GDM1 (cell line): ENCODE data around the gene LMBRD2.
"Not testable (repeated sequence)": the region's sequence is repeated elsewhere in the genome, so short reads cannot be mapped to it uniquely, and the experiment has no call there.

Experiments used
- DNase-seq: peaks from one replicate; lab custom pipeline; 2025; lab: John Stamatoyannopoulos, UW

The LMBRD2 gene

GRCh38 chr5:36161361-36161760 lies 9.7 kb upstream of the LMBRD2 start:
- no peak for DNase-seq

DNA sequence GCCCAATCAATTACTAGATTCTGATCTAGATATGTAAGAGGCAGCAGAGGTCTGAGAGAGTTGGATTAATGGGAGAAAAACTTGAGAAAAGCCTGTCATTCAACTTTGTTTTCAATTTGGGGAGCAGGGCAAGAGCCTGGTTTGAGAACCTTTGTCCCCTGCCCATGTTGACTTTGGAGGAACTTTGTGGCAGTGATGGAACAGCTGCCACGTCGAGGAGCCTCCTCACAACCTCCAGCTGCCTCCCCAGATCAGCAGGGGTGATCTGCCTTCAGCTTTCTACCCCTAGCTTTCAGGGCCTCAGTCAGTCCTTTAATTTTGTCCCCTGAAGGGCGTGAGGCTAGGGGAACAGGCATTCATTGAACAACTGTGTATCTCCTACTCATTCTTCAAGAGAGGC lies 8.9 kb upstream of the LMBRD2 start:
- no peak for DNase-seq

- DNase-seq, result no peak
Observed at GRCh38 chr5:36158144-36158543, 6.5 kb upstream of the LMBRD2 start.

DNA sequence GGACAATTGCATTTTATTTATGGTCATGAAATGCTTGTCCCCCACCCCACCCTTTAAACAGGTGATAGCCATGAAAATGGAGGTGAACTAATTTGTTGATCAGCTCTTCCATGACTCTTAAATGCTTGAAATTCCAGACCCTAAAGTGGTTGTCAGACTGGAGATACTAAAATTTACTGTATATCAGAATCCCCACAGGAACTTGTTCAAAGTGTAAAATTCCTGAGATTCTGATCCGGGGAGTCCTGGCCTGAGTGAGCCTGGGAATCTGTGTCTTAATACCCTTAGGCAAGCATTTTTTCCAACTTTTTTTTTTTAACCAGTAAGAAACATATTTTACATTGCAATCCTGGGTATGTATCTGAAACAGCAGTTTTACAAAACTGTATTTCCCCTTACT lies 4.9 kb upstream of the LMBRD2 start:
- no peak for DNase-seq

DNA sequence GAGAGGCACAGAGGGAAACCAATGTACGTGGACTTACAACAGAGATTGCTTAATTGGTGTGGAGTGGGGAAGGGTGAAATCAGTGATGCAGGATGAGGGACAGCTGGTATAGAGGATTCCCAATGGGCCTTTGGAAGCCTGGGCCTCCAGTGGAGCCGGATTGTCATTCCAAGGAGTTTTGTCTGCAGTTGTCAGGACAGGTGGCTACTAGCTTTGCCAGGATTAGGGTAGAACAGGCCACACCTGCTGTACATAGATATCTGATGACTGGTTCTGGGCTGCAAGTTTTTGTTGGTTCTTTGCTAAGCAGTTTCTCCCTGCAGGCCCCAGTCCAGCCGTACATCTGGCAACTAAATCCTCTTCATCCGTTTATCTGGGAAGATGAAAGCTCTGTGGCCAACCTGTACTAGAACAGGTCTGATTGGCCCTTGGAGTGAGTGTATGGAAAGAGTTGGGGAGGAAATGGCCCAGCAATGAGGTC lies 4.5 kb upstream of the LMBRD2 start:
- no peak for DNase-seq

DNA sequence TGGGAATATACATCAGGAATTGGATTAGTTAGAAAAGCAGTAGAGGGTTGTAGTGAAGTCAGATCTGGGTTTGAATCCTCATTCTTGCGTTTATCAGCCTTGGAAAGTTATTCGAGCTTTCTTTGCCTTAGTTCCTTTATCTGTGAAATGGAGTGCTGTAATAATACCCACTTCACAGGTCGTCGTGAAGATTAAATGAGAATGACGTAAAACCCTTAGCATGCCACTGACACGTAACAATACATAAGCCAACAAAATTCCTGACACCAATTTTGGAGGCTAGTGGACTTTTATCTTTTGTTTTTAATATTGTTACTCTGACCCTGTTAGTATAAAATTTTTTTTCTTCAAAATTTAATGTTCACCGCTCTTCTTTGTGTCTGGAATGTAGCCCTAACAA lies 3.6 kb upstream of the LMBRD2 start:
- DNase-seq, result no peak

- no peak for DNase-seq
Observed at GRCh38 chr5:36153726-36154125, 2.0 kb upstream of the LMBRD2 start.

DNA sequence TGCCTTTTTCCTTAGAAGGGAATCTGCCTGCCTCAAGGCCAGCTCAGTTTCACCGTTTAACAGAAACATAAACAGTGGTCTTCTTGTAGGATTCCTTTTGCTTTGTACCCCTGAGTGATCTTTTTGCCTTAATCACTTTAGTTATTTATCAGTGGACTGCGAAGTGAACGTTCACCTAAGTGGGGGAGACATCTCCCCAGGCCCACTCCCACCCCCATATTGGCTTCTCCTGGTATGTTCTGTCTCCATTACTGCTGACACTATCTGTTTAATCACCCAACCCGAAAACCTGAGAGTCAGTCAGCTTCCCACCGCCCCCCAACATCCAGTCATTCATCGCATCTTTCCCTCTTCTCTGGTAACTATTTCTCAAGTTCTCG lies 1.6 kb upstream of the LMBRD2 start:
- no peak for DNase-seq

- DNase-seq, result no peak
Observed at GRCh38 chr5:36152324-36153297, 924 bp upstream of the LMBRD2 start.

GRCh38 chr5:36150676-36151433 lies 832 bp downstream of the LMBRD2 start:
- peak; percentile 9 for DNase-seq

GRCh38 chr5:36147681-36148080 lies 4.0 kb downstream of the LMBRD2 start:
- no peak for DNase-seq

DNA sequence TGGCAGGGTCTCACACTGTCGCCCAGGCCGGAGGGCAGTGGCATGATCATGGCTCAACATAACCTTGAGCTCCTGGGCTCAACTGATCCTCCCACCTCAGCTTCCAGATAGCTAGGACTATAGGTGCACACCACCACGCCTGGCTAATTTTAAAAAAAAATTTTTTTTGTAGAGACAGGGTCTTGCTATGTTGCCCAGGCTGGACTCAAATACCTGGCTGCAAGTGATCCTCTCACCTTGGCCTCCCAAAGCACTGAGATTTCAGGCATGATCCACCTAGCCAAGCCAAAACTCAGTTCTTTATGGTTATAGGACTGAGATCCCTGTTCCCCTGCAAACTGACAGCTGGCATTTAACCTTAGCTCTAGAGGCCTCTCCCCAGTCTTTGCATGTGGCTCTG lies 5.3 kb downstream of the LMBRD2 start:
- DNase-seq, result no peak

- no peak for DNase-seq
Observed at GRCh38 chr5:36145311-36145710, 6.4 kb downstream of the LMBRD2 start.

- DNase-seq, result no peak
Observed at GRCh38 chr5:36138900-36139683, 12.6 kb downstream of the LMBRD2 start.

DNA sequence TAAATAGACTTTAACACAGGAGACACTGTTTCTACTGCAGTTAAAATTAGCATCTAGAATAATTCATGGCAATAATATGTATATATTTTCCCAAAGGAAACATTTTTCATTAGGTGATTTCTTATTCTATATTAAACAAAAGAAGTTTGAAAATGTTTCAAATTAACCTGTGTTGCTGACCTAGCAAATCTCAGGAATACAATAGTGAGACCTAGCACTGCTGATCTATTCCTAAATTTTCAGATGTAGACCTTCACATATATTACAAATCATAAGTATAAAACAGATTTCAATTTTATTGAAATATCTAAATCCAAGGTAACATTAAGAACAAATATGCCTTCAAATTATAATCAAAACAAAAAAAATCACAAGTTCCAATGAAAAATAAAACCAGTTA lies 15.1 kb downstream of the LMBRD2 start:
- DNase-seq, result no peak

DNA sequence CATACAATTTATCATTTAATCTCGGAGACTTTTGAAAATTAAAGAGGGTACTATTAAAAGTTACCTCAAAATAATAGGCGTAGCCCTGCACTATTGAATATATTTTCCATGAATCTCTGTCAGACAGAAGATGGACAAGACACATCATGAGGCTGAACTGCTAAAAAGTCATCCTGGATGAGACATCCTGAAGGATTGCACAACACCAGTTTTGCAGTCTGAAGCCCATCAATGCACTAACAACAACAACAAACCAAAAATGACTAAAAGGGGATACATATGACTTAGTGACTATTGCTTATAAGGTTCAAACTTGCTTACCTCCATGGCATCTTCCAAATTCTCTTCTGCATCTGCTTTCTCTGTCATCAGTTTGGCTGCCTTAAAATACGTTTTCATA lies 15.7 kb downstream of the LMBRD2 start:
- no peak for DNase-seq

DNA sequence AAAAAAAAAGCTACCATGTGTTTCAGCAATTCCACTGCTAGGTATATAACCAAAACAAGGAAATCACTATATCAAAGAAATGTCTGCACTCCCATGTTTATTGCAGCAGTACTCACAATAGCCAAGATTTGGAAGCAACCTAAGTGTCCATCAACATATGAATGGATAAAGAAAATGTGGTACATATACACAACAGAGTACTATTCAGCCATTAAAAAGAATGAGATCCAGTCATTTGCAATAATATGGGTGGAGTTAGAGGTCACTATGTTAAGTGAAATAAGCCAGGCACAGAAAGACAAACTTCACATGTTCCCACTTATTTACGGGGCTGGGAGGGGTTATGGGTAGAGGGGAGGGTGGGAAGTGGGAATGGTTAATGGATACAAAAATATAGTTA lies 18.7 kb downstream of the LMBRD2 start:
- DNase-seq, result not testable (repeated sequence)

GRCh38 chr5:36129666-36130065 lies 22.0 kb downstream of the LMBRD2 start:
- not testable (repeated sequence) for DNase-seq

DNA sequence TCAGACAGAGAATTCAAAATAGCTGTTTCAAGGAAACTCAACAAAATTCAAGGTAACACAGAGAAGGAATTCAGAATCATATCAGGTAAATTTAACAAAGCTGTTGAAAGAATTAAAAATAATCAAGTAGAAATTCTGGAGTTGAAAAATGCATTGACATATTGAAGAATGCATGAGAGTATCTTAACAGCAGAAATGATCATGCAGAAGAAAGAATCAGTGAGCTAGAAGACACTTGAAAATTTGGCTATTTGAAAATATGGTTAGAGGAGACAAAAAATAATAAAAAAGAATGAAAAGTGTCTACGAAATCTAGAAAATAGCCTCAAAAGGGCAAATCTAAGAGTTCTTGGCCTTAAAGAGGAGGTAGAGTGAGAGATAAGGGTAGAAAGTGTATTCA lies 22.9 kb downstream of the LMBRD2 start:
- DNase-seq, result no peak

- no peak for DNase-seq
Observed at GRCh38 chr5:36125868-36126267, 25.8 kb downstream of the LMBRD2 start.

DNA sequence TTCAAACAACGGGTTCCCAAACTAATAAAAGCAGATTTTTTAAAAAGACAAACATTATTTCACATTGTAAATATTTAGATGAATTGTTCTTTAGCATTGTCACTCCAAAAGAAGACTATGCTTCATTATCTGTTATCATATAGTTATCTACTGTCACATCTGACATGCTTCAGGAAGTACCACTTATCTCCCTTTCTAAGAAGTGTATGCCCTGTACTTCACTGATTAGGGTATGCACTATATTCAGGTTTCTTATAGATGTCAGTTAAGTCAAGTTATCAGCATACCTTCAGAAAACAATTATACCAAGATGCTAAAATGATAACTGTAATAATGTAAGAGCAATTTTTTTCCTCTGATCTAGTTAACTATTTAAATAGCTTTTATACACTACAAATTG lies 40.4 kb downstream of the LMBRD2 start:
- DNase-seq, result no peak

DNA sequence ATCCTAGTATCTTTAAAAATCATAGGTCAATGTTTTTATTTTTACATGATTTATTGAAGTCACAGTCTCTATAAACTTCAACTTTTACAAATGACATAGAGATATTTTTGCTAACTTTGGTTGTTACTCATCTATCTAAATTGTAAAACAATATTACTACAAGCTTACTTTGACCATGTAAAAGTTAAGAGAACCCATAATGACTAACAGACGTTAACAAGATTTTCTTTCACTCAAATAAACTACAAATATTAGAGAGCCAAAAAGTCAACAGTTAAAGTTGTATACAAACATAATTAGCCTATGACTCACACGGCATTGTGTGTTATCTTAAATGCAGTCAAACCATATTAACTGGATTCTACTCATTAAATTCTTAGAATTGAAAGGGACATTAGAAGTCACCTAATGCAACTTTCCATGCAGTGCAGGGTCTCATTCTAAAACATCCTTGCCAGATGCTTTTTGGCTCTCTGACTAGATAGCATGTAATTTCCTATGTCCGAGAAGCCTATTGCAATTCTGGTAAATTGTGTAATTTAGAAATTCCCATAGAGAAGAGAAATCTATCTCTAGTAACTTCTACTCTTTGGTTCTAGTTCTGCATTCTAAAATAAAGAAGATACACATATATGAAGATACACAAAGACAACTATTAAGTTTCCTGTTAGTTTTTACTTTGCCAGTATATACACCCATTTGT lies 42.8 kb downstream of the LMBRD2 start:
- no peak for DNase-seq
